ENCODE measurements around the gene RPRD1B. TPM values are rescaled to one million over a fixed set of nuclear protein-coding genes. Genes with fewer than 3 reads are reported as not detected.

Gene RPRD1B
- total and polyA plus RNA-seq, 2 experiments from 2014 or later = 7.3 to 24.3 TPM

- H3K9me2 ChIP-seq (ENCODE audit: insufficient read depth) = no peaks in the 10 kb centered on the region
- ATAC-seq = no peak
- no peak overlapping the region for H3K4me3 Mint-ChIP-seq
- no peaks in the 10 kb centered on the region for H3K4me1 ChIP-seq (ENCODE audit: insufficient read depth)
- peaks cover 39% of the 10 kb centered on the region for H3K36me3 Mint-ChIP-seq (ENCODE audit: low read depth)
- no peaks in the 10 kb centered on the region for H3K9me3 Mint-ChIP-seq
- H3K27me3 ChIP-seq (ENCODE audit: insufficient read depth) = no peaks in the 10 kb centered on the region
- no peak for TF ChIP-seq JUNB (IDR thresholded peaks at IDR 0.05; ENCODE audit: unreplicated experiment)
- TF ChIP-seq ZNF462 (CRISPR knock-in tag; IDR thresholded peaks at IDR 0.05) = no peak
- peaks cover 51% of the 10 kb centered on the region for H3K79me2 ChIP-seq (replicated peaks; ENCODE audit: insufficient read depth)
- no peak overlapping the region for H3K27ac ChIP-seq (ENCODE audit: low read depth)
- H2AFZ ChIP-seq = no peak overlapping the region
- DNase-seq (ENCODE audit: low spot score) = no peak
- H3K27me3 Mint-ChIP-seq (ENCODE audit: insufficient read depth, low read depth, poor library complexity) = no peaks in the 10 kb centered on the region
- H3K36me3 ChIP-seq (ENCODE audit: insufficient read depth) = 0 out of 2 replicates have a peak, but pooled peaks cover 3% of the 10 kb centered on the region
- H3F3A ChIP-seq (replicated peaks; ENCODE audit: low read depth) = no peaks in the 10 kb centered on the region
- no peak overlapping the region for H3K4me3 ChIP-seq
- H4K20me1 ChIP-seq (replicated peaks; ENCODE audit: insufficient read depth) = peaks cover 17% of the 10 kb centered on the region
- no peak overlapping the region for H3K4me2 ChIP-seq
- H3K27ac Mint-ChIP-seq = no peak overlapping the region
- H3K4me1 Mint-ChIP-seq = no peaks in the 10 kb centered on the region; the same call in 2 of the 3 replicates
These were observed 48.0 kb downstream of the RPRD1B start for GRCh38 chr20:38081575-38081974.

- ATAC-seq (no peak), DNase-seq (ENCODE audit: low spot score) (no peak)
- Histone ChIP-seq H3K27me3 (ENCODE audit: insufficient read depth) (no peaks in the 10 kb centered on the region), H2AFZ (no peak overlapping the region), H3K4me2 (no peak overlapping the region), H3K27ac (ENCODE audit: low read depth) (no peak overlapping the region), H4K20me1 (replicated peaks; ENCODE audit: insufficient read depth) (peaks cover 17% of the 10 kb centered on the region), H3K4me1 (ENCODE audit: insufficient read depth) (no peaks in the 10 kb centered on the region), H3K4me3 (no peak overlapping the region), H3F3A (replicated peaks; ENCODE audit: low read depth) (no peaks in the 10 kb centered on the region), H3K79me2 (replicated peaks; ENCODE audit: insufficient read depth) (peaks cover 51% of the 10 kb centered on the region), H3K36me3 (ENCODE audit: insufficient read depth) (0 out of 2 replicates have a peak, but pooled peaks cover 3% of the 10 kb centered on the region), H3K9me2 (ENCODE audit: insufficient read depth) (no peaks in the 10 kb centered on the region)
- Mint-ChIP-seq H3K9me3 (no peaks in the 10 kb centered on the region), H3K27ac (no peak overlapping the region), H3K27me3 (ENCODE audit: insufficient read depth, low read depth, poor library complexity) (no peaks in the 10 kb centered on the region), H3K4me1 (no peaks in the 10 kb centered on the region; the same call in 2 of the 3 replicates), H3K4me3 (no peak overlapping the region), H3K36me3 (ENCODE audit: low read depth) (peaks cover 35% of the 10 kb centered on the region; the same call in 2 of the 3 replicates)
- TF ChIP-seq CREB1 (CRISPR knock-in tag; IDR thresholded peaks at IDR 0.05; ENCODE audit: low read depth) (no peak), EZH2phosphoT487 (IDR thresholded peaks at IDR 0.05; ENCODE audit: unreplicated experiment) (no peak), JUNB (IDR thresholded peaks at IDR 0.05; ENCODE audit: unreplicated experiment) (no peak), POLR2AphosphoS5 (IDR thresholded peaks at IDR 0.05; ENCODE audit: low read depth) (no peak), ETS1 (IDR thresholded peaks at IDR 0.05) (no peak), STAT1 (IDR thresholded peaks at IDR 0.05; ENCODE audit: unreplicated experiment) (no peak), ZNF331 (CRISPR knock-in tag; IDR thresholded peaks at IDR 0.05; ENCODE audit: low read depth) (no peak), EZH2 (IDR thresholded peaks at IDR 0.05; ENCODE audit: low read depth, unreplicated experiment) (no peak)
These were observed 49.3 kb downstream of the RPRD1B start for GRCh38 chr20:38082894-38083293.
